IMR-90 (cell line): ENCODE measurements around the gene OSBPL2. TPM values are rescaled to one million over a fixed set of nuclear protein-coding genes. Genes with fewer than 3 reads are reported as not detected.

Source experiments
- ATAC-seq: fragments of 200-7000 bp; cut with Tn5 transposase; 2 replicates; pipeline ENCODE4 v1.9.1; 2020; ENCODE audit warnings: low read depth, mild to moderate bottlenecking, moderate library complexity
- BruUV-seq: library from RNA; stranded (reverse); fragments of 400-500 nt; replicated peaks from 2 replicates; lab custom pipeline; 2021; lab: Mats Ljungman, UMichigan
- CTCF ChIA-PET: fragments of 300-600 bp; formaldehyde crosslinking; extraction: SDS; loops from one replicate; lab custom pipeline; 2021; ENCODE audit warnings: antibody characterized with exemption; lab: Yijun Ruan, JAX
- POLR2A ChIA-PET: fragments of 300-600 bp; sonication (Branson Sonifier 250); formaldehyde crosslinking; loops from one replicate; lab custom pipeline; 2022; ENCODE audit warnings: antibody characterized with exemption; ENCODE audit not compliant: unreplicated experiment; lab: Charles Lee
- DNase-seq: peaks from one replicate; pipeline ENCODE4 v3.0.0; 2013
- H2AFZ ChIP-seq: replicated peaks from 2 replicates; pipeline ENCODE3; 2013; ENCODE audit warnings: low read length, mild to moderate bottlenecking; ENCODE audit not compliant: poor library complexity
- H2AK5ac ChIP-seq: 2 replicates; pipeline ENCODE4 v1.6.1; 2013; ENCODE audit warnings: low read depth, low read length, inconsistent platforms
- H2AK9ac ChIP-seq: replicated peaks from 2 replicates; pipeline ENCODE3; 2013; ENCODE audit warnings: mild to moderate bottlenecking, low read depth, low read length, moderate library complexity; ENCODE audit not compliant: poor library complexity
- H2BK120ac ChIP-seq: 2 replicates; pipeline ENCODE4 v1.6.1; 2013; ENCODE audit warnings: low read depth, low read length, inconsistent platforms
- H2BK15ac ChIP-seq: 3 replicates; pipeline ENCODE4 v1.6.1; 2013; ENCODE audit warnings: low read depth, low read length, inconsistent platforms
- H2BK20ac ChIP-seq: 2 replicates; pipeline ENCODE4 v1.6.1; 2013; ENCODE audit warnings: low read depth, mild to moderate bottlenecking, inconsistent platforms, low read length, moderate library complexity
- H2BK5ac ChIP-seq: 2 replicates; pipeline ENCODE4 v1.6.1; 2013; ENCODE audit warnings: mild to moderate bottlenecking, low read depth, low read length, inconsistent platforms; ENCODE audit not compliant: poor library complexity, severe bottlenecking
- H3K14ac ChIP-seq: replicated peaks from 2 replicates; pipeline ENCODE4 v1.6.1; 2013; ENCODE audit warnings: low read depth, low read length, inconsistent platforms
- H3K18ac ChIP-seq: 2 replicates; pipeline ENCODE4 v1.6.1; 2013; ENCODE audit warnings: low read depth, low read length, control low read depth
- H3K23ac ChIP-seq: 2 replicates; pipeline ENCODE4 v1.6.1; 2013; ENCODE audit warnings: low read depth, low read length, inconsistent platforms
- H3K27ac ChIP-seq: 2 replicates; pipeline ENCODE4 v1.5.1; 2013; ENCODE audit warnings: mild to moderate bottlenecking, control low read depth, low read length; ENCODE audit not compliant: insufficient read depth
- H3K27me3 ChIP-seq: 2 replicates; pipeline ENCODE4 v1.6.1; 2013; ENCODE audit warnings: low read length; ENCODE audit not compliant: control insufficient read depth, insufficient read depth
- H3K36me3 ChIP-seq: 2 replicates; pipeline ENCODE4 v1.6.1; 2013; ENCODE audit warnings: low read length, mixed read lengths; ENCODE audit not compliant: control insufficient read depth, insufficient read depth
- H3K4ac ChIP-seq: 2 replicates; pipeline ENCODE4 v1.6.1; 2013; ENCODE audit warnings: low read depth, low read length, inconsistent platforms
- H3K4me1 ChIP-seq: 2 replicates; pipeline ENCODE4 v1.6.1; 2013; ENCODE audit warnings: low read length, mixed read lengths; ENCODE audit not compliant: control insufficient read depth, insufficient read depth
- H3K4me2 ChIP-seq: 2 replicates; pipeline ENCODE4 v1.6.1; 2013; ENCODE audit warnings: low read depth, mild to moderate bottlenecking, control low read depth, low read length, moderate library complexity
- H3K4me3 ChIP-seq: 2 replicates; pipeline ENCODE4 v1.5.1; 2013; ENCODE audit warnings: low read depth, mild to moderate bottlenecking, control low read depth, low read length, moderate library complexity; ENCODE audit not compliant: insufficient read depth
- H3K56ac ChIP-seq: 2 replicates; pipeline ENCODE4 v1.6.1; 2013; ENCODE audit warnings: low read length, inconsistent platforms; ENCODE audit not compliant: insufficient read depth; ENCODE audit errors: extremely low read depth
- H3K79me1 ChIP-seq, 2 experiments: 2 replicates each; pipeline ENCODE4 v1.6.1; 2013; ENCODE audit warnings: low read length in 2 of 2, inconsistent platforms in 1 of 2, low read depth in 1 of 2
- H3K9ac ChIP-seq: 2 replicates; pipeline ENCODE4 v1.6.1; 2013; ENCODE audit warnings: low read depth, low read length, control low read depth
- H3K9me1 ChIP-seq: 2 replicates; pipeline ENCODE4 v1.6.1; 2013; ENCODE audit warnings: low read length, inconsistent platforms; ENCODE audit not compliant: insufficient read depth
- H3K9me3 ChIP-seq: 2 replicates; pipeline ENCODE4 v1.6.1; 2013; ENCODE audit warnings: low read length; ENCODE audit not compliant: control insufficient read depth, insufficient read depth
- H4K20me1 ChIP-seq: 2 replicates; pipeline ENCODE4 v1.6.1; 2013; ENCODE audit warnings: low read length, inconsistent platforms; ENCODE audit not compliant: insufficient read depth
- H4K5ac ChIP-seq: 2 replicates; pipeline ENCODE4 v1.6.1; 2013; ENCODE audit warnings: mild to moderate bottlenecking, low read depth, low read length, control low read depth
- H4K8ac ChIP-seq, 2 experiments: 2 replicates each; pipeline ENCODE4 v1.6.1; 2013; ENCODE audit warnings: low read depth in 2 of 2, low read length in 2 of 2, control low read depth in 1 of 2, inconsistent platforms in 1 of 2
- H4K91ac ChIP-seq: 2 replicates; pipeline ENCODE4 v1.6.1; 2013; ENCODE audit warnings: low read depth, low read length, inconsistent platforms; ENCODE audit not compliant: insufficient read depth
- BHLHE40 ChIP-seq: fragments of 150-350 bp; IDR thresholded peaks from 2 replicates; pipeline ENCODE4 v1.6.1; 2016; ENCODE audit warnings: mild to moderate bottlenecking, low read depth, low read length
- CEBPB ChIP-seq: IDR thresholded peaks from 2 replicates; pipeline ENCODE4 v1.6.1; 2012; ENCODE audit warnings: low read depth, low read length, improper control_type of control experiment
- CHD1 ChIP-seq: IDR thresholded peaks from 2 replicates; pipeline ENCODE4 v1.6.1; 2012; ENCODE audit warnings: low read depth, low read length, improper control_type of control experiment
- FOS ChIP-seq: fragments of 150-350 bp; IDR thresholded peaks from 2 replicates; pipeline ENCODE4 v1.6.1; 2016; ENCODE audit warnings: low read depth, low read length
- MAFK ChIP-seq: IDR thresholded peaks from 2 replicates; pipeline ENCODE4 v1.6.1; 2012; ENCODE audit warnings: low read depth, low read length, improper control_type of control experiment
- MAZ ChIP-seq: IDR thresholded peaks from 2 replicates; pipeline ENCODE4 v1.6.1; 2012; ENCODE audit warnings: low read depth, mild to moderate bottlenecking, low read length, improper control_type of control experiment, moderate library complexity, borderline replicate concordance
- MXI1 ChIP-seq: IDR thresholded peaks from 2 replicates; pipeline ENCODE4 v1.6.1; 2012; ENCODE audit warnings: low read depth, mild to moderate bottlenecking, low read length, moderate library complexity, borderline replicate concordance
- NFE2L2 ChIP-seq: fragments of 150-350 bp; IDR thresholded peaks from 2 replicates; pipeline ENCODE4 v1.6.1; 2016; ENCODE audit warnings: low read depth, mild to moderate bottlenecking, low read length
- POLR2A ChIP-seq: IDR thresholded peaks from 2 replicates; pipeline ENCODE4 v1.6.1; 2012; ENCODE audit warnings: mild to moderate bottlenecking, low read depth, low read length
- RAD21 ChIP-seq: IDR thresholded peaks from 2 replicates; pipeline ENCODE4 v1.6.1; 2012; ENCODE audit warnings: low read length, improper control_type of control experiment
- RCOR1 ChIP-seq: IDR thresholded peaks from 2 replicates; pipeline ENCODE4 v1.6.1; 2012; ENCODE audit warnings: mild to moderate bottlenecking, low read length, improper control_type of control experiment; ENCODE audit not compliant: insufficient replicate concordance
- RFX5 ChIP-seq: IDR thresholded peaks from 2 replicates; pipeline ENCODE4 v1.8.0; 2012; ENCODE audit warnings: low read depth, mild to moderate bottlenecking, low read length, moderate library complexity
- SMC3 ChIP-seq: fragments of 150-350 bp; IDR thresholded peaks from 2 replicates; pipeline ENCODE4 v1.6.1; 2016; ENCODE audit warnings: low read depth, mild to moderate bottlenecking, antibody characterized with exemption, low read length, moderate library complexity
- WGBS, 2 experiments: methylation state at CpG; one replicate each; pipeline versions ENCODE4 v1.1.5 to v1.1.7; 2013; ENCODE audit warnings: missing lambda C conversion rate in 2 of 2; ENCODE audit not compliant: insufficient read length in 1 of 2; ENCODE audit errors: extremely low coverage in 2 of 2; 5-methylcytosine and 5-hydroxymethylcytosine counted together
- dilution Hi-C: fragments of 300-500 bp; cut with HindIII; formaldehyde crosslinking; loops from one replicate; pipeline ENCODE4 v1.14.3; 2018; ENCODE audit warnings: low sequenced_read_pairs; ENCODE audit not compliant: unreplicated experiment
- in situ Hi-C: fragments of 300-500 bp; cut with MboI; formaldehyde crosslinking; loops from 3 replicates; pipeline ENCODE4 v1.14.3; 2019; ENCODE audit warnings: low sequenced_read_pairs, inconsistent platforms, mixed read lengths
- intact Hi-C: fragments of 100-400 bp; cut with micrococcal nuclease; formaldehyde crosslinking; loops from 2 replicates; pipeline ENCODE4 v1.10.0; 2022
- polyA plus RNA-seq, 3 experiments: library from polyadenylated mRNA; depleted of rRNA; stranded (reverse); fragments of >200 nt; gene quantifications; 2 replicates each; pipeline ENCODE4 v1.2.3, GENCODE V29; 2012; ENCODE audit warnings: low replicate concordance in 1 of 3
- total RNA-seq: library from RNA; depleted of rRNA; stranded (reverse); fragments of >200 nt; gene quantifications from 2 replicates; pipeline ENCODE4 v1.2.3, GENCODE V29; 2012
- TF ChIP-seq, protein P1 (sequence below): fragments of 150-350 bp; IDR thresholded peaks from 2 replicates; pipeline ENCODE4 v1.6.1; 2016; ENCODE audit warnings: low read depth, mild to moderate bottlenecking, low read length, moderate library complexity, borderline replicate concordance
- TF ChIP-seq, protein P2 (sequence below): conservative IDR thresholded peaks from 2 replicates; pipeline ENCODE4 v1.5.1; 2012; ENCODE audit warnings: mild to moderate bottlenecking, low read depth, low read length, improper control_type of control experiment
- TF ChIP-seq, protein P3 (sequence below): fragments of 150-350 bp; IDR thresholded peaks from 2 replicates; pipeline ENCODE4 v1.6.1; 2017; ENCODE audit warnings: mild to moderate bottlenecking, antibody characterized with exemption, low read length, low read depth

The OSBPL2 gene
- total and polyA plus RNA-seq, 2 of the 4 experiments (the other 2 are of a cell fraction) = 19.3 to 27.6 TPM

DNA sequence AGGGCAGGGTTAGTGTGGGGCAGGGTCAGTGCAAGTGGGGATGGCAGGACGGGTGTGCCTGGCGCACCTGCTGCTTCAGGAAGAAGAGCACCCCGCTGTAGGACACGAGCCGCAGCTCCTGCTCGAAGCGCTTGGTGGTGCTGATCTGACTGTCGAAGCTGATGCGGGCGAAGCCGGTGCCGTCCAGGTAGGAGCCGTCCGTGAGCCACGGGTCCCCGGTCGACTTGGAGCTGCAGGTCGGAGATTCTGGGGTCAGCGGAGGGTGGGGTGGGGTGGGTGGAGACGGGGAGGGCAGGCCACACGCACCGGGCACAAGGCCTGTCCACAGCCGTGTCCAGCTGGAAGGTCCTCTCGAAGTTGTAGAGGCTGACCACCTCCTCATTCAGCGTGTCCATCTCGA is 74.7 kb downstream of the OSBPL2 start:
- Histone ChIP-seq H2BK20ac (no peak overlapping the region), H2AFZ (no peak overlapping the region), H3K9me3 (no peaks in the 10 kb centered on the region), H3K36me3 (peaks cover 58% of the 10 kb centered on the region), H3K79me1 (no peaks in the 10 kb centered on the region), H3K4me1 (no peaks in the 10 kb centered on the region), H3K4me2 (no peak overlapping the region), H2AK9ac (no peak overlapping the region), H3K56ac (no peak overlapping the region), H3K4ac (no peak overlapping the region), H2BK15ac (no peak overlapping the region), H3K9ac (no peak overlapping the region), H3K27ac (no peak overlapping the region), H3K23ac (no peak overlapping the region), H3K18ac (no peak overlapping the region), H3K9me1 (no peaks in the 10 kb centered on the region), H2BK5ac (no peak overlapping the region), H3K4me3 (no peak overlapping the region), H3K27me3 (no peaks in the 10 kb centered on the region), H4K91ac (no peak overlapping the region), H2BK120ac (no peak overlapping the region), H4K20me1 (peaks cover 3% of the 10 kb centered on the region), H3K14ac (no peak overlapping the region), H4K8ac (no peak overlapping the region), H4K5ac (no peak overlapping the region), H2AK5ac (no peak overlapping the region)
- DNase-seq (no peak), ATAC-seq (no peak)
- intact Hi-C loops (no loop called here), in situ Hi-C loops (no loop called here), dilution Hi-C loops (no loop called here)
- ChIA-PET POLR2A (no interaction called here), CTCF (no interaction called here)
- WGBS, 2 experiments = 97% methylated on average over 11 of the region's 26 CpGs; no CpG with 5 or more reads in 1 of the 2 experiments
- no TSS peak for BruUV-seq
- TF ChIP-seq CEBPB (no peak), FOS (no peak), POLR2A (no peak), CHD1 (no peak), BHLHE40 (no peak), MAFK (no peak), RFX5 (no peak), RCOR1 (no peak), NFE2L2 (no peak), MXI1 (no peak), MAZ (no peak), SMC3 (no peak), RAD21 (no peak)
- TF ChIP-seq, protein P1, sequence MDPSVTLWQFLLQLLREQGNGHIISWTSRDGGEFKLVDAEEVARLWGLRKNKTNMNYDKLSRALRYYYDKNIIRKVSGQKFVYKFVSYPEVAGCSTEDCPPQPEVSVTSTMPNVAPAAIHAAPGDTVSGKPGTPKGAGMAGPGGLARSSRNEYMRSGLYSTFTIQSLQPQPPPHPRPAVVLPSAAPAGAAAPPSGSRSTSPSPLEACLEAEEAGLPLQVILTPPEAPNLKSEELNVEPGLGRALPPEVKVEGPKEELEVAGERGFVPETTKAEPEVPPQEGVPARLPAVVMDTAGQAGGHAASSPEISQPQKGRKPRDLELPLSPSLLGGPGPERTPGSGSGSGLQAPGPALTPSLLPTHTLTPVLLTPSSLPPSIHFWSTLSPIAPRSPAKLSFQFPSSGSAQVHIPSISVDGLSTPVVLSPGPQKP = no peak
- TF ChIP-seq, protein P2, sequence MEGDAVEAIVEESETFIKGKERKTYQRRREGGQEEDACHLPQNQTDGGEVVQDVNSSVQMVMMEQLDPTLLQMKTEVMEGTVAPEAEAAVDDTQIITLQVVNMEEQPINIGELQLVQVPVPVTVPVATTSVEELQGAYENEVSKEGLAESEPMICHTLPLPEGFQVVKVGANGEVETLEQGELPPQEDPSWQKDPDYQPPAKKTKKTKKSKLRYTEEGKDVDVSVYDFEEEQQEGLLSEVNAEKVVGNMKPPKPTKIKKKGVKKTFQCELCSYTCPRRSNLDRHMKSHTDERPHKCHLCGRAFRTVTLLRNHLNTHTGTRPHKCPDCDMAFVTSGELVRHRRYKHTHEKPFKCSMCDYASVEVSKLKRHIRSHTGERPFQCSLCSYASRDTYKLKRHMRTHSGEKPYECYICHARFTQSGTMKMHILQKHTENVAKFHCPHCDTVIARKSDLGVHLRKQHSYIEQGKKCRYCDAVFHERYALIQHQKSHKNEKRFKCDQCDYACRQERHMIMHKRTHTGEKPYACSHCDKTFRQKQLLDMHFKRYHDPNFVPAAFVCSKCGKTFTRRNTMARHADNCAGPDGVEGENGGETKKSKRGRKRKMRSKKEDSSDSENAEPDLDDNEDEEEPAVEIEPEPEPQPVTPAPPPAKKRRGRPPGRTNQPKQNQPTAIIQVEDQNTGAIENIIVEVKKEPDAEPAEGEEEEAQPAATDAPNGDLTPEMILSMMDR = no peak
- TF ChIP-seq, protein P3, sequence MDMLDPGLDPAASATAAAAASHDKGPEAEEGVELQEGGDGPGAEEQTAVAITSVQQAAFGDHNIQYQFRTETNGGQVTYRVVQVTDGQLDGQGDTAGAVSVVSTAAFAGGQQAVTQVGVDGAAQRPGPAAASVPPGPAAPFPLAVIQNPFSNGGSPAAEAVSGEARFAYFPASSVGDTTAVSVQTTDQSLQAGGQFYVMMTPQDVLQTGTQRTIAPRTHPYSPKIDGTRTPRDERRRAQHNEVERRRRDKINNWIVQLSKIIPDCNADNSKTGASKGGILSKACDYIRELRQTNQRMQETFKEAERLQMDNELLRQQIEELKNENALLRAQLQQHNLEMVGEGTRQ = no peak
